HepG2 (cell line): Measurements from ENCODE around the gene CTDNEP1. TPM values are rescaled to one million over a fixed set of nuclear protein-coding genes. Genes with fewer than 3 reads are reported as not detected.

Experiments used
- AKNA ChIP-seq: sonication (generic); formaldehyde crosslinking; IDR thresholded peaks from 2 replicates; pipeline ENCODE4 v1.4.0; 2020; ENCODE audit warnings: missing genetic modification reagents, borderline replicate concordance
- EP300 ChIP-seq, 3 experiments: sonication (generic) in 1 of 3; formaldehyde crosslinking in 1 of 3; IDR thresholded peaks; 2 replicates each; pipeline versions ENCODE4 v1.5.1 to v1.6.1; 2011 to 2020; ENCODE audit warnings: low read depth in 2 of 3, low read length in 2 of 3, borderline replicate concordance in 1 of 3, improper control_type of control experiment in 1 of 3, mild to moderate bottlenecking in 1 of 3, missing genetic modification reagents in 1 of 3, moderate library complexity in 1 of 3
- FOXK2 ChIP-seq: fragments of 450-650 bp; IDR thresholded peaks from 2 replicates; pipeline ENCODE4 v1.6.1; 2016
- HES4 ChIP-seq: sonication (generic); formaldehyde crosslinking; IDR thresholded peaks from 2 replicates; pipeline ENCODE4 v1.9.0; 2021; ENCODE audit warnings: mild to moderate bottlenecking, missing genetic modification reagents, borderline replicate concordance
- MBNL3 ChIP-seq: fragments of 250-450 bp; sonication (Bioruptor Pico); conservative IDR thresholded peaks from 2 replicates; pipeline ENCODE4 v1.8.0; 2022; ENCODE audit warnings: mild to moderate bottlenecking, inconsistent platforms
- SCMH1 ChIP-seq: sonication (generic); formaldehyde crosslinking; IDR thresholded peaks from 2 replicates; pipeline ENCODE4 v1.9.0; 2021; ENCODE audit warnings: missing genetic modification reagents, mild to moderate bottlenecking, borderline replicate concordance
- TOE1 ChIP-seq: sonication (generic); formaldehyde crosslinking; IDR thresholded peaks from 2 replicates; pipeline ENCODE4 v1.4.0; 2020; ENCODE audit warnings: mild to moderate bottlenecking, missing genetic modification reagents
- ZBTB14 ChIP-seq: sonication (generic); formaldehyde crosslinking; IDR thresholded peaks from 2 replicates; pipeline ENCODE4 v1.4.0; 2020; ENCODE audit warnings: missing genetic modification reagents
- ZNF574 ChIP-seq: sonication (generic); formaldehyde crosslinking; IDR thresholded peaks from 2 replicates; pipeline ENCODE4 v1.4.0; 2020; ENCODE audit warnings: missing genetic modification reagents
- ZNF609 ChIP-seq: sonication (generic); formaldehyde crosslinking; IDR thresholded peaks from 2 replicates; pipeline ENCODE4 v1.4.0; 2020; ENCODE audit warnings: mild to moderate bottlenecking, missing genetic modification reagents, borderline replicate concordance
- ZNF615 ChIP-seq: sonication (generic); formaldehyde crosslinking; IDR thresholded peaks from 2 replicates; pipeline ENCODE4 v1.5.0; 2020; ENCODE audit warnings: mild to moderate bottlenecking, missing genetic modification reagents, borderline replicate concordance
- ZNF781 ChIP-seq: sonication (generic); formaldehyde crosslinking; IDR thresholded peaks from 2 replicates; pipeline ENCODE4 v1.5.1; 2020; ENCODE audit warnings: borderline replicate concordance, mild to moderate bottlenecking, missing genetic modification reagents; ENCODE audit errors: not compliant biosample characterization
- ZNF83 ChIP-seq: sonication (generic); formaldehyde crosslinking; IDR thresholded peaks from 2 replicates; pipeline ENCODE4 v1.4.0; 2020; ENCODE audit warnings: missing genetic modification reagents, mild to moderate bottlenecking, borderline replicate concordance
- polyA plus RNA-seq, 8 experiments: library from polyadenylated mRNA; depleted of rRNA in 3 of 8; stranded (reverse) in 7 of 8; unstranded in 1 of 8; fragments of >200 nt; fragmentation: Illumina TruSeq in 4 of 8; extraction: Trizol in 4 of 8; gene quantifications; 2 replicates each; pipeline versions ENCODE4 v1.2.1 to v1.2.3, GENCODE V29; 2011 to 2016; ENCODE audit warnings: low read depth in 4 of 8, missing spikeins in 1 of 8, mixed read lengths in 1 of 8; ENCODE audit not compliant: insufficient read depth in 1 of 8
- total RNA-seq, 5 experiments: library from RNA; depleted of rRNA; stranded (reverse); fragments of >200 nt; fragmentation: Illumina TruSeq; extraction: Trizol; gene quantifications; 2 replicates each; pipeline ENCODE4 v1.2.3, GENCODE V29; 2016; ENCODE audit warnings: low read depth in 1 of 5

Gene CTDNEP1
- total and polyA plus RNA-seq, 2 of the 13 experiments (the other 11 are each of a cell fraction or from before 2014, with no cell fraction given), result 19.8 to 118 TPM

- TF ChIP-seq MBNL3 (no peak), ZBTB14 (CRISPR knock-in tag) (no peak), ZNF615 (CRISPR knock-in tag) (no peak), TOE1 (no peak), FOXK2 (no peak), ZNF781 (no peak), ZNF574 (CRISPR knock-in tag) (peak; percentile 46; the same call in 1 of the 2 replicates), ZNF83 (CRISPR knock-in tag) (no peak), AKNA (CRISPR knock-in tag) (no peak), ZNF609 (CRISPR knock-in tag) (no peak), HES4 (CRISPR knock-in tag) (no peak), EP300 (IDR thresholded peaks at IDR 0.05; ENCODE audit: low read depth in 2 of 2, low read length in 2 of 2) (no peak), EP300 (CRISPR knock-in tag; IDR thresholded peaks at IDR 0.05; ENCODE audit: borderline replicate concordance) (no peak), SCMH1 (CRISPR knock-in tag) (no peak)
Observed at GRCh38 chr17:7237761-7238419, 13.6 kb downstream of the CTDNEP1 start (continued).
